CD4-positive, CD25-positive, alpha-beta regulatory T cell (primary cell): ENCODE data around the gene PBX2. TPM values are rescaled to one million over a fixed set of nuclear protein-coding genes. Genes with fewer than 3 reads are reported as not detected.
"Not testable (repeated sequence)": the region's sequence is repeated elsewhere in the genome, so short reads cannot be mapped to it uniquely, and the experiment has no call there.

Experiments
- ATAC-seq, 2 donors: fragments of 150-1000 bp; cut with Tn5 transposase; one replicate each; pipeline ENCODE4 v1.10.0; 2021; ENCODE audit warnings: low read depth in 2 of 2, moderate number of reproducible peaks in 2 of 2, moderate library complexity in 1 of 2
- DNase-seq, 3 donors: peaks; one replicate each; pipeline versions ENCODE4 v3.0.0 to v3.0.0-alpha.2; 2012 to 2022; ENCODE audit warnings: mixed read lengths in 1 of 3
- H3K27ac ChIP-seq: one replicate; pipeline ENCODE4 v1.7.0; 2013; ENCODE audit warnings: mild to moderate bottlenecking, low read length; ENCODE audit not compliant: insufficient read depth, poor library complexity, severe bottlenecking
- H3K27me3 ChIP-seq: one replicate; pipeline ENCODE4 v1.7.0; 2013; ENCODE audit warnings: low read length; ENCODE audit not compliant: control insufficient read depth, insufficient read depth
- H3K36me3 ChIP-seq: one replicate; pipeline ENCODE4 v1.7.0; 2013; ENCODE audit warnings: mild to moderate bottlenecking, low read length, moderate library complexity; ENCODE audit not compliant: control insufficient read depth, insufficient read depth
- H3K4me1 ChIP-seq: 2 replicates; pipeline ENCODE4 v1.7.0; 2013; ENCODE audit warnings: mild to moderate bottlenecking, low read length; ENCODE audit not compliant: insufficient read depth, control insufficient read depth, poor library complexity, severe bottlenecking
- H3K4me3 ChIP-seq: one replicate; pipeline ENCODE4 v1.7.0; 2013; ENCODE audit warnings: low read depth, mild to moderate bottlenecking, low read length, moderate library complexity
- H3K9me3 ChIP-seq, 2 experiments: 1 replicate in 1 of 2; 2 replicates in 1 of 2; pipeline ENCODE4 v1.7.0; 2013; ENCODE audit warnings: low read length in 2 of 2, mild to moderate bottlenecking in 1 of 2, moderate library complexity in 1 of 2; ENCODE audit not compliant: control insufficient read depth in 2 of 2
- H3K27ac Mint-ChIP-seq, 3 donors: one replicate each; pipeline ENCODE4 v1.8.0; 2020 to 2022; ENCODE audit warnings: mild to moderate bottlenecking in 3 of 3, mixed read lengths in 3 of 3, moderate library complexity in 2 of 3
- H3K27me3 Mint-ChIP-seq: one replicate; pipeline ENCODE4 v1.8.0; 2022; ENCODE audit warnings: mild to moderate bottlenecking, mixed read lengths
- H3K36me3 Mint-ChIP-seq: one replicate; pipeline ENCODE4 v1.8.0; 2020; ENCODE audit warnings: mixed read lengths
- H3K4me1 Mint-ChIP-seq, 4 donors: one replicate each; pipeline ENCODE4 v1.8.0; 2020 to 2022; ENCODE audit warnings: mixed read lengths in 4 of 4, mild to moderate bottlenecking in 1 of 4
- H3K4me3 Mint-ChIP-seq, 4 donors: one replicate each; pipeline ENCODE4 v1.8.0; 2020 to 2022; ENCODE audit warnings: mild to moderate bottlenecking in 4 of 4, mixed read lengths in 4 of 4, moderate library complexity in 3 of 4
- H3K9me3 Mint-ChIP-seq, 7 donors: one replicate each; pipeline ENCODE4 v1.8.0; 2020 to 2022; ENCODE audit warnings: mixed read lengths in 7 of 7, mild to moderate bottlenecking in 3 of 7, moderate library complexity in 2 of 7
- polyA plus RNA-seq, 4 donors: library from polyadenylated mRNA; unstranded; fragments of 300-500 nt; fragmentation: Illumina TruSeq; gene quantifications; one replicate each; pipeline ENCODE4 v1.2.3, GENCODE V29; 2021
- total RNA-seq: library from RNA; stranded (reverse); gene quantifications from one replicate; pipeline ENCODE4 v1.2.3, GENCODE V29; 2022

Gene PBX2
- total and polyA plus RNA-seq, 5 donors from 2014 or later: 1.7 to 106 (median 2.1) TPM

DNA sequence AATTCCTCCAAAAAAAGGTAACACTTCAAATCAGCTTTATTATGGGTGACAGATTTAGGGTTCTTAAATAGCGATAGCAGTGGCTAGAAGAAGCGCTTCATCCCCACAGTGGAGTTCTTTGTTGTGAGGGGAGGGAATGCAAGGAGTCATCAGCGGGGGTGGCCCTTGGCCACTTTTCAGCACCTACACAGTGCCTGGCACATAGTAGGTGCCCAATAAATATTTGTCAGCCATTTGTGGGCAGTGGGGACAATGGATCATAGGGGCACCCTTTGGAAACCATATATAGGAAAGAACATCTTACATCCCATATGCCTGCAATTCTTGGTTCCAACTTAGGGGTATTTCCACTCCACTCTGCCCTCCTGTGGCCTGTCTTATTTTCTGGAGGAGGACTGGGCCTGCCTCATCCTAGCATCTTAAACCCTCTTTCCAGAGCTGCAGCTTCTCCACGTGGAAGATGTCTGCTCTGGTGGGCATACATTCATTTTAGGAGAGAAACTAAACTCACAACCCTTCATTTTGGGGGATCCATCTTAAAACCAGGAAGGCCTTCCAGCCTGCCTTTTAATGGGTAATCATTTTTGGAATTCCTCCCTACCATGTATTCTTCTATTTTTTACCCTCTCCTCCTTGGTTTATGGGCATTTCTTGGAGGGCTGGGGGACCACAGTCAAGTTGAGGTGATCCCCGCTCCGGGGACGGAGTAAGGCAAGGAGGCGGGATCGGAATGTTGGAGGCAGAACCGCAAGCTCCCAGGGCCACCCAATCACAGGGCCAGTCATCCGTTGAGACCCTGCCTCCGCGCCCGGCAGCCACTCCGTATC, 5.0 kb upstream of the PBX2 start:
- Histone ChIP-seq H3K27me3 (no peaks in the 10 kb centered on the region), H3K27ac (peak overlapping the region; percentile 97), H3K4me1 (peaks cover 58% of the 10 kb centered on the region), H3K4me3 (peak overlapping the region; percentile 84), H3K9me3 (no peaks in the 10 kb centered on the region), H3K36me3 (no peaks in the 10 kb centered on the region)
- H3K27ac Mint-ChIP-seq: peak overlapping the region; percentile 85 to 99 (median 98)
- no peaks in the 10 kb centered on the region for H3K9me3 Mint-ChIP-seq
- H3K36me3 Mint-ChIP-seq: no peaks in the 10 kb centered on the region
- peaks cover 13% of the 10 kb centered on the region for H3K27me3 Mint-ChIP-seq
- ATAC-seq: no peak
- peaks cover 22 to 37% (median 29%) of the 10 kb centered on the region in 4 donors for H3K4me1 Mint-ChIP-seq
- H3K4me3 Mint-ChIP-seq: peak overlapping the region; percentile 97 to 99 (median 99)
- DNase-seq: peak in 1 of 3 donors; percentile 72

DNA sequence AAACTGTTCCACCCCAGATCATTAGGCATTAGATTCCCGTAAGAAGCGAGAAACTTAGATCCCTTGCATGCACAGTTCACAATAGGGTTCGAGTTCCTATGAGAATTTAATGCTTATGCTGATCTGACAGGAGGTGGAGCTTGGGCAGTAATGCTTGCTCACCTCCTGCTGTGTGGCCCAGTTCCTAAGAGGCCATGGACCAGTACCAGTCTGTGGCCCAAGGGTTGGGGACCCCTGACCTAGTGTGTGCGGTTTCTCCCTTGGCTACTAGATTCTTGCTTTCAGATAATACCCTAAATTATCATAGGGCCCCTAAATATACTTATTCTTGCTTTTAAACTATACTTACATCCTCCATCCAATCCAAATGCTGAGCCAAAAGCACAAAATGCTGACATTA, 4.4 kb upstream of the PBX2 start:
- no peaks in the 10 kb centered on the region for H3K36me3 ChIP-seq
- H3K27ac Mint-ChIP-seq: peak overlapping the region; percentile 85 to 99 (median 98)
- peaks cover 22 to 37% (median 29%) of the 10 kb centered on the region in 4 donors for H3K4me1 Mint-ChIP-seq
- peak overlapping the region; percentile 97 for H3K27ac ChIP-seq
- H3K9me3 Mint-ChIP-seq: no peaks in the 10 kb centered on the region
- peaks cover 13% of the 10 kb centered on the region for H3K27me3 Mint-ChIP-seq
- DNase-seq (no peak), ATAC-seq (no peak)
- H3K9me3 ChIP-seq: no peaks in the 10 kb centered on the region
- H3K4me1 ChIP-seq: peaks cover 60% of the 10 kb centered on the region
- no peaks in the 10 kb centered on the region for H3K36me3 Mint-ChIP-seq
- no peaks in the 10 kb centered on the region for H3K27me3 ChIP-seq
- H3K4me3 Mint-ChIP-seq: peak overlapping the region; percentile 97 to 99 (median 99)
- peak overlapping the region; percentile 84 for H3K4me3 ChIP-seq

DNA sequence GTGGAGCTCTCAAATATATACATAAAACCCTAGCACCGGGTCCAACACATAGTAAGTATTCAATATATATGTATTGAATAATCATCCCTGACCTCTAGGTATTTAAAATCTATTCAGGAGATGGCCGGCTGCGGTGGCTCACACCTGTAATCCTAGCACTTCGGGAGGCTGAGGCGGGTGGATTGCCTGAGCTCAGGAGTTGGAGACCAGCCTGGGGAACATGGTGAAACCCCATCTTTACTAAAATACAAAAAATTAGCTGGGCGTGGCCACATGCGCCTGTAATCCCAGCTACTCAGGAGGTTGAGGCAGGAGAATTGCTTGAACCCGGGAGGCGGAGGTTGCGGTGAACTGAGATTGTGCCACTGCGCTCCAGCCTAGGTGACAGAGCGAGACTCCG, 3.1 kb upstream of the PBX2 start:
- peaks cover 22 to 48% (median 37%) of the 10 kb centered on the region in 4 donors for H3K4me1 Mint-ChIP-seq
- not testable (repeated sequence) for DNase-seq, H3K36me3 ChIP-seq, ATAC-seq, H3K27me3 ChIP-seq, H3K9me3 Mint-ChIP-seq, H3K9me3 ChIP-seq, H3K36me3 Mint-ChIP-seq
- peaks cover 73% of the 10 kb centered on the region for H3K4me1 ChIP-seq
- H3K4me3 Mint-ChIP-seq: peak overlapping the region; percentile 99 to 100 (median 99)
- peak overlapping the region; percentile 98 to 99 (median 99) for H3K27ac Mint-ChIP-seq
- peaks cover 13% of the 10 kb centered on the region for H3K27me3 Mint-ChIP-seq
- H3K4me3 ChIP-seq: peak overlapping the region; percentile 84
- H3K27ac ChIP-seq: peak overlapping the region; percentile 88

DNA sequence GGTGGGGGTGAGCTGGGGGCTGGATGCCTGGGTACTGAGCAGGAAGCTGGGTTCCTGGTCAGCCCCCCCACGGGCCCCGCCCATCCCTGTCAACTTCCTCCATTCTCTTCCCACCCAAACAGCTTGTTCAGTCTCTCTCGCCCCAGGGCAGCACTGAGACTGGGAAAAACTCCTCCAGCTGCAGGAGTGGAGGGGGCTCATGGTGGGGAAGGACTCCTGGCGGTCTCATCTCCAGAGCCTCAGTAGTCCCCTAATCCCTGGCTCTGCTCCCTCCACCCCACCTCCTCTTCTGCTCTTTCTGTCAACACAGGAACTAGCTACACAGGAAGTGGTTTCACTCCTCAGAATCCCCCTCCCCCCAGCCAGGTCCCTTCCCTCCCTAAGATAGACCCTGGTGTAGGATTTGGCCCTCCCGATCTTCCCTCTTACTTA, 2.6 kb upstream of the PBX2 start, which contains the start of gene GPSM3:
Gene GPSM3, minus strand, starts transcription at position 36 of the 432 bp plus-strand sequence. CDS start 130 bp downstream, outside the sequence.
- no peaks in the 10 kb centered on the region for H3K27me3 ChIP-seq
- peak within 1 kb of the TSS; percentile 84 for H3K4me3 ChIP-seq
- peaks cover 22 to 53% (median 40%) of the 10 kb centered on the region in 4 donors for H3K4me1 Mint-ChIP-seq
- no peak for ATAC-seq
- DNase-seq: peak; percentile 46 to 87 (median 59)
- H3K27ac ChIP-seq: peak within 1 kb of the TSS; percentile 88
- no peaks in the 10 kb centered on the region for H3K9me3 Mint-ChIP-seq
- peaks cover 78% of the 10 kb centered on the region for H3K4me1 ChIP-seq
- peak within 1 kb of the TSS; percentile 99 to 100 (median 99) for H3K4me3 Mint-ChIP-seq
- peak within 1 kb of the TSS; percentile 98 to 99 (median 99) for H3K27ac Mint-ChIP-seq
- H3K27me3 Mint-ChIP-seq: peaks cover 13% of the 10 kb centered on the region
- H3K9me3 ChIP-seq: no peaks in the 10 kb centered on the region
- peaks cover 4% of the 10 kb centered on the region for H3K36me3 Mint-ChIP-seq
- H3K36me3 ChIP-seq: peaks cover 4% of the 10 kb centered on the region

DNA sequence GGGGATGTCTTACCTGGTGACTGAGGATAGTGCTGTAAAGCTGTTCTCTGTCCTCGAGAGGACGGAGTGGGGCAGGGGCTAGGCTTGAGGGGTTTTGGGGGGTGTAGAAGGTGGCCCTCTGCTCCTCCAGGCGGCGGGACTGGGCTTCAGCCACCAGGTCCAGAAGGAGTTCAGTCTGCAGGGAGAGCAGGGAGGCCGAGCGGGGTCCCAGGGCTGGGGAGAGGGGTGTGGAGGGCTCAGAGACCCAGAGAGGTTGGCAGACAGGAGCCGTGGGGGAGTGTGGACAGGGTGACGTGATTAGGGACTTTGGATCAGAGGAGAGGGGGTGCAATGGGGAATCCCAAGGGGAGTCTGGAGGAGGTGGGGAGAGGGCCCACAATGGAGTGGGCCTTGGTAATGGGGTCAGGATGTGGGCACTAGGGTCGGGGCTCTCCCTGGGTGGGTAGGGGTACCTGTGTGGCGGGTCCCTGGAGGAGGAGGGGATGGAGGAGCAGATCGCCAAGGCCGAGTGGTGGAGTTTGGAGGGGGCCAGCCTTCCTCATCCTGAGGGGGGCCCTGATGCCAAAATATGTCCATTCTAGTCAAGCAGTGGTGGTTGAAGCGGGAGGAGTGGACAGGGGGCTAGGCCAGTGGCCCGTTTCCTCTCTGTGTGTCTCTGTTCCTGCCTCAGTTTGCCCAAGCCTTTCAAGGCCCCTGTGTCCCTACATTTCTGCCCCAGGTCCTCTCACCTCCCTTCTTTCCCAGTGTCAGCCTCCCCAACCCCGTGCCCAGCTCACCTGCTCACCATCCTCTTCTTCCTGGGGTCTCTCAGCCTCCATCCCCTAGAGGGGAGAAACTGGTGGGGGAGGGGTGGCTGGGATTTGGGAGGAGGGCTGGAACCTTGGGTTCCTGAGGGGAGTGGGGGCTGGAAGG, 1.9 kb upstream of the PBX2 start:
- no peaks in the 10 kb centered on the region for H3K9me3 Mint-ChIP-seq
- H3K27me3 ChIP-seq: no peaks in the 10 kb centered on the region
- no peaks in the 10 kb centered on the region for H3K9me3 ChIP-seq
- H3K4me3 Mint-ChIP-seq: peak overlapping the region; percentile 99 to 100 (median 99)
- H3K27ac Mint-ChIP-seq: peak overlapping the region; percentile 98 to 99 (median 99)
- peak overlapping the region; percentile 88 for H3K27ac ChIP-seq
- peaks cover 82% of the 10 kb centered on the region for H3K4me1 ChIP-seq
- ATAC-seq (no peak), DNase-seq (peak in 1 of 3 donors; percentile 20)
- H3K27me3 Mint-ChIP-seq: peaks cover 12% of the 10 kb centered on the region
- H3K4me3 ChIP-seq: peak overlapping the region; percentile 84
- H3K36me3 ChIP-seq: peaks cover 10% of the 10 kb centered on the region
- peaks cover 11% of the 10 kb centered on the region for H3K36me3 Mint-ChIP-seq
- H3K4me1 Mint-ChIP-seq: peaks cover 22 to 59% (median 45%) of the 10 kb centered on the region in 4 donors

DNA sequence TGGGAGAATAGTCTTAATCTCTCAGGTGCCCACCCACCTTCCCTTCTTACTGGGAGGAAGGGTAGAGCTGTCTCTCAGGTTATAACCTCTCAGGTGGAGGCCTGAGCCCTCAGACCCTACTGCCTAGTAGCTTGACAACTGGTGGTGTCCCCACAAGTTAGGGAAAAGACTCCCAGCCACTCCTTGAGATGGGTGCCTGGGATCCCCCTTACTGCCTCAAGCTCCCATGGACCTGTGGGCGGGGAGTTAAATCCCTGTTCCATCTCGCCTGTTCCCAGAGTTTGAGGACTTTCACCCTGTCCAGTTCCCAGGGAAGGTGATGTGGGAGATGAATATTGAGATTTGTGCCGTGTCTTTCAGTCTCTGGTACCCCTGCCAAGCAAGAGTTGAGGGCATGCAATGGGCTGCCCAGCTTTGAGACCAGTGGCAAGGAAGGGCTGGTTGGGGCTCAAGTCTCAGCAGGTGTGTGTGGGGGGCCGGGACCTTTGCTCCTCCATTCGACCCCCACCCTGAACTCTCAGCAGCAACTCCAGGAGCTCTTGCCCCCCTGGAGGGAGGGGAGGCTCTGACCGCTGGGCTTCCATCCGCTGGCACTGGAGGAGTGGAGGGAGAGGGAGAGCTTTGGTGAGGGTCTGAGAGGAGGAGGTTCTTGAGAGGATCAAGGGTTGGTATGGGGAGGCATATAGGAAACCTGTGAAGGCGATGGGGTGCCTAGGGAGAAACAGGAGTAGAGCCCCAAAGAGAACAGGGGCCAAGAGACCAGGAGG, 1.1 kb upstream of the PBX2 start:
- H3K9me3 ChIP-seq: no peaks in the 10 kb centered on the region
- peak overlapping the region; percentile 84 for H3K4me3 ChIP-seq
- ATAC-seq (no peak), DNase-seq (no peak)
- H3K9me3 Mint-ChIP-seq: no peaks in the 10 kb centered on the region
- H3K36me3 ChIP-seq: peaks cover 17% of the 10 kb centered on the region
- no peaks in the 10 kb centered on the region for H3K27me3 ChIP-seq
- peak overlapping the region; percentile 98 to 99 (median 99) for H3K27ac Mint-ChIP-seq
- H3K27ac ChIP-seq: peak overlapping the region; percentile 88
- H3K36me3 Mint-ChIP-seq: peaks cover 19% of the 10 kb centered on the region
- peaks cover 82% of the 10 kb centered on the region for H3K4me1 ChIP-seq
- peaks cover 10% of the 10 kb centered on the region for H3K27me3 Mint-ChIP-seq
- H3K4me1 Mint-ChIP-seq: peaks cover 28 to 68% (median 50%) of the 10 kb centered on the region in 4 donors
- H3K4me3 Mint-ChIP-seq: peak overlapping the region; percentile 99 to 100 (median 99)

DNA sequence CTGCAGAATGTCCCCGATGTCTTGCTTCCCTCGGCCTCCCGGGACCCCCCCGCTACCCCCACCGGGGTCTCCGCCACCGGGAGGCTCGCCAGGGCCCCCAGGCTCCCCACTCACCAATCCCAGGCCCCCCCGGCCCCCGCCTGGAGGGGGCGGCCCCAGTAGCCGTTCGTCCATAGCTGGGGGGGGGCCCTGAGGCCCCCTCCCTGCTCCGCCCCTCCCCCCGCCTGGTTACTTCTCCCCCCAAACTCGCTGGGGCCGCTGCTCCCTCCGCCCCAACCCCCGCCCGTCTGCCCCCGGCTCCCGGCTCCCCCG, 304 bp downstream of the PBX2 start:
- Histone ChIP-seq H3K4me1 (peaks cover 74% of the 10 kb centered on the region), H3K27ac (peak overlapping the region; percentile 88), H3K9me3 (no peaks in the 10 kb centered on the region), H3K27me3 (no peaks in the 10 kb centered on the region), H3K36me3 (peaks cover 17% of the 10 kb centered on the region), H3K4me3 (peak overlapping the region; percentile 81)
- ATAC-seq: no peak
- no peak for DNase-seq
- Mint-ChIP-seq H3K27me3 (peaks cover 4% of the 10 kb centered on the region), H3K9me3 (no peaks in the 10 kb centered on the region), H3K36me3 (peaks cover 25% of the 10 kb centered on the region), H3K4me3 (peak overlapping the region; percentile 96 to 99 (median 98)), H3K4me1 (peaks cover 20 to 64% (median 52%) of the 10 kb centered on the region in 4 donors), H3K27ac (peak overlapping the region in 2 of 3 donors; percentile 93 to 99)
